Coronary artery (tissue), 2 donors: ENCODE data around the gene E2F4.

Experiments
- DNase-seq: peaks from one replicate; pipeline ENCODE4 v3.0.0-alpha.2; 2017; ENCODE audit warnings: low spot score
- H3K27ac ChIP-seq, 2 donors: fragments of 200-600 bp; sonication (generic); one replicate each; pipeline ENCODE4 v1.5.1; 2016 to 2019
- H3K4me3 ChIP-seq: fragments of 200-600 bp; sonication (generic); 2 replicates; pipeline ENCODE4 v1.5.1; 2016; ENCODE audit warnings: mild to moderate bottlenecking, moderate library complexity
- TF ChIP-seq, protein P1 (sequence below): fragments of 200-600 bp; sonication (generic); IDR thresholded peaks from one replicate; pipeline ENCODE4 v1.5.1; 2019; ENCODE audit warnings: antibody characterized with exemption

Gene E2F4

DNA sequence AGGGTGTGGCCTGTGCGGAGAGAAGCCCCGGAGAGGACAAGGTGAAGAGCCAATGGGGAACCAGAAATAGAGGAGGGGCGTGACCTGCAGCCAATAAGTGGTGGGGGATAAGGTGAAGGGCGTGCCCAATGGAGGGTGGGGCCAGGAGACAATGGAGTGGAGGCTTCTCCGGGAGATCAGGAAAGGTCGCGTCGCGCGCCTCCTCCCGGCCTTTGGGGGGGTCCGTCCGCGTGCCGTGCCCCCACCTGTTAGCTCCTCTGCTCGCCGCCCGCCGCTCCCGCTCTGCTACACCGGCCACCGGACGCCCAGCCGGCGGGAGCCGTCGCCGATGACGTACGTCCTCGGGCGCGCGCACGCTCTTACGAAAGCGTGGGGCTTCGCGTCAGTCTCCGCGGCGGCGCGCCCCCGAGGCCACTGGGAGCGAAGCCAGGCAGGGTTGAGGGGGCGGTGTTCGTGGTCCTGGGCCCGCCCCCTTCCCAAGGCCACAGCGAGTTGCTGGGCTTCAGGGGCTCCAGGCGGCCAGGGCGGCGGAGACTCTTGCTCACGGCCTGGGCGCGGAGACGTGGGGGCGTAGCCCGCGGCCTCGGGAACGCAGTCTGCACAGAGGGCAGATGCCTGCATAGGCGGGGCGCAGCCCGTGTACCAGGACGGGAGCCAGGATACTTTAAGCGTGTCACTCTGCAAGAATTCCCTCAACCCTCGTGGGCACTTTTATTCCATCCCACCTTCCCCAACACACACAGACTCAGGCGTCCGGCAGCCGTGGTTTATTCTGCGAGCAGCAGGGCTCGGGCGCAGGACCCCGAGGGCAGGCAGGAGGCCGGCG lies 8.1 kb upstream of the E2F4 start, which contains the start of gene MATCAP1:
MATCAP1 (minus strand) TSS at position 337 of the 826 bp plus-strand sequence. CDS start 3,353 bp downstream, outside the sequence.
- TF ChIP-seq, protein P1, sequence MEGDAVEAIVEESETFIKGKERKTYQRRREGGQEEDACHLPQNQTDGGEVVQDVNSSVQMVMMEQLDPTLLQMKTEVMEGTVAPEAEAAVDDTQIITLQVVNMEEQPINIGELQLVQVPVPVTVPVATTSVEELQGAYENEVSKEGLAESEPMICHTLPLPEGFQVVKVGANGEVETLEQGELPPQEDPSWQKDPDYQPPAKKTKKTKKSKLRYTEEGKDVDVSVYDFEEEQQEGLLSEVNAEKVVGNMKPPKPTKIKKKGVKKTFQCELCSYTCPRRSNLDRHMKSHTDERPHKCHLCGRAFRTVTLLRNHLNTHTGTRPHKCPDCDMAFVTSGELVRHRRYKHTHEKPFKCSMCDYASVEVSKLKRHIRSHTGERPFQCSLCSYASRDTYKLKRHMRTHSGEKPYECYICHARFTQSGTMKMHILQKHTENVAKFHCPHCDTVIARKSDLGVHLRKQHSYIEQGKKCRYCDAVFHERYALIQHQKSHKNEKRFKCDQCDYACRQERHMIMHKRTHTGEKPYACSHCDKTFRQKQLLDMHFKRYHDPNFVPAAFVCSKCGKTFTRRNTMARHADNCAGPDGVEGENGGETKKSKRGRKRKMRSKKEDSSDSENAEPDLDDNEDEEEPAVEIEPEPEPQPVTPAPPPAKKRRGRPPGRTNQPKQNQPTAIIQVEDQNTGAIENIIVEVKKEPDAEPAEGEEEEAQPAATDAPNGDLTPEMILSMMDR, result no peak
- peak within 1 kb of the TSS; percentile 97 for H3K4me3 ChIP-seq
- DNase-seq, result peak; percentile 97
- peak within 1 kb of the TSS; percentile 94 to 99 for H3K27ac ChIP-seq

DNA sequence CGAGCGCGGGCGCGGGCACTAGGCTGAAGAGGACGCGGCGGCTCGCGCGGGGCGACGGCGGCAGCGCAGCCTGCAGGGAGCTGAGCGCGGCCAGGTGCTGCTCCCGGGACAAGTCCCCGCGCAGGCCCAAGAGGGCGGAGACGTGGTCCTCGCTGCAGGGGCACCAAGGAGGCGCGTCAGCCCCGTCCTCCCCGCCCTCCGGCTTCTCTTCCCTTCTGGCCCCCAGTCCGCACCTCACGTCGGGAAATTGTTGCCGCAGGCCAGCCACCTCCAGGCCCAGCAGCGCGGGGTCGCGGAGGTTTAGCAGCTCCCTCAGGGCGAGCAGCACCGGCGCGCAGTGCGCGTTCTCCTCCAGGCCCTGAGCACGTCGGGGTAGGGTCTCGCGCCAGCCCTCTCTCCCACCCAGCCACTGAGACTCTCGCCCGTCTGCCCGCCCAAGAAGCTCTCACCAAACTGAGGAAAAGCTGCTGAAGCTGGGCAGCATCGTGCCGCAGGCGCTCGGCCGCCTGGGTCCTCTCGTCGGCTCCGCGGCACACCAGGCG lies 7.4 kb upstream of the E2F4 start:
- Histone ChIP-seq H3K27ac (peak overlapping the region; percentile 94 to 99), H3K4me3 (peak overlapping the region; percentile 97)
- DNase-seq, result no peak
- TF ChIP-seq, protein P1, result no peak

DNA sequence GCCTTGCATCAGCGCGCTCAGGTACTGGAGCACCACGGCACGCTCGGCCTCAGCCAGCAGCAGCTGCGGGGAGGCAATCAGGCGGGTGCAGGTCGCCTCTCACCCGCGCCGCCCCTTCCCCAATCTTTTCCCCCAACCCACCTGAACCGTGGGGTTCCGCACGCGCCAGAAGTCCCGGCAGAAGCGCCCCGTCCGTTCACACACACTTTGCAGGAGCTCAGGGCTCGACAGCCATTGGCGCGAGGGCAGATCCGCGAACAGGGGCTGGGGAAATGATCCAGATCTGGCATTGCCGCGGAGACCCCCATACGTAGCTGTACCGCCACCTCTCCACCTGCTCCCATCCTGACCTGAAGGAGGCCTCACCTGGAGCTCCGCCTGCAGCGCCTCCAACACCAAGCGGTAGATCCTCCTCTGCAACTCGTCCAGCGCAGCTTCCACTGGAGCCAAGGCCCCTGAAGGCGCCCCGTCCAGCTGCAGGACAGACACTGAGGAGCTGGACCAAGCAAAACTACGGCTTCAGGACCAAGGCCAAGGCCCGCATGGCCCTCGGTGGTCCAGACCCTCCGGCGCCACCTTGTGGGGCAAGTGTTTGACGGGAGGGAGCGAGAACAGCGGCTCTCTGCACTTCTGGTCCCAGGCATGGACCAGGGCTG lies 6.8 kb upstream of the E2F4 start:
- H3K4me3 ChIP-seq, result peak overlapping the region; percentile 97
- DNase-seq, result peak; percentile 93
- TF ChIP-seq, protein P1, result peak; percentile 71
- H3K27ac ChIP-seq, result peak overlapping the region in 1 of 2 donors; percentile 99

DNA sequence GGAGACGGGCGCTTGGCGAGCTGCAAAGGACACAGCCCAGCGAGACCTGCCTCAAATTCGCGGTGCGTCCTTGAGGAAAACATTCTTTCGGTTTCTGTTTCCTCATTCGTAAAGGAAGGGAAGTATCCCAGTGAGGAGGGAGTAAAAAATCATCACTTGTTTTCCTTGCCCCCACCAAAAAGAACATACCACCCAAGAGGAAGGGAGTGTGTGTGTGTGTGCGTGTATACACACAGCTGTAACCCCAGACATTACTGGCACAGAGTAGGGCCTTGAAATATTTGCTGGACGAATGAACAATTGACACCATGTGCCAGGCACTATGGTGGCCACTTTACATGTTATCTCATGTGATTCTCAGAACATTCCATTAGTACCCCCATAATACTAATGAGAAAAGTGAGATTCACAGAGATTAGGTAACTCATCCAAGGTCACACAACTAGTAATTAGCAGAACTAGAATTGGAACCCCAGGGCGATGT lies 6.3 kb upstream of the E2F4 start:
- TF ChIP-seq, protein P1, result peak; percentile 11
- H3K27ac ChIP-seq, result peak overlapping the region in 1 of 2 donors; percentile 28
- peak overlapping the region; percentile 97 for H3K4me3 ChIP-seq
- DNase-seq, result no peak

DNA sequence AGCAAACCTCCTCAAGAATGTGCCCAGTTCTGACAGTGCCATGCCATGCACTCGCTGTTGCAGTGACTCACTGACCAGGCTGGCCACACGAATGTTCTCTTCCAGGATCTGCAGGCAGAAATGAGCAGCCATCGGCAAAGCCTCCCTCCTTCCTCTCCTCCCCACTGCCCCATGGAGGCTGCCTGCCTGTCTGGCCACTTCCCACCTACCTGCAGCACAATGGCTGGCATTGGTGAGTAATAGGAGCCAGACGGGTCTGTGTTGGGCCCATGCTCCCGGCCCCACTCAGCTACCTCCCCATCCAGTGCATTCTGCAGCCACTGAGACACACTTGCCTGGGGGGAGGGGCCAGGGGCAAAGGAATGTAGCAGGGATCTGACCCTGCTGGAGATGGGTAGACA lies 5.4 kb upstream of the E2F4 start:
- no peak for DNase-seq
- Histone ChIP-seq H3K4me3 (no peak overlapping the region), H3K27ac (no peak overlapping the region)
- TF ChIP-seq, protein P1, result no peak

DNA sequence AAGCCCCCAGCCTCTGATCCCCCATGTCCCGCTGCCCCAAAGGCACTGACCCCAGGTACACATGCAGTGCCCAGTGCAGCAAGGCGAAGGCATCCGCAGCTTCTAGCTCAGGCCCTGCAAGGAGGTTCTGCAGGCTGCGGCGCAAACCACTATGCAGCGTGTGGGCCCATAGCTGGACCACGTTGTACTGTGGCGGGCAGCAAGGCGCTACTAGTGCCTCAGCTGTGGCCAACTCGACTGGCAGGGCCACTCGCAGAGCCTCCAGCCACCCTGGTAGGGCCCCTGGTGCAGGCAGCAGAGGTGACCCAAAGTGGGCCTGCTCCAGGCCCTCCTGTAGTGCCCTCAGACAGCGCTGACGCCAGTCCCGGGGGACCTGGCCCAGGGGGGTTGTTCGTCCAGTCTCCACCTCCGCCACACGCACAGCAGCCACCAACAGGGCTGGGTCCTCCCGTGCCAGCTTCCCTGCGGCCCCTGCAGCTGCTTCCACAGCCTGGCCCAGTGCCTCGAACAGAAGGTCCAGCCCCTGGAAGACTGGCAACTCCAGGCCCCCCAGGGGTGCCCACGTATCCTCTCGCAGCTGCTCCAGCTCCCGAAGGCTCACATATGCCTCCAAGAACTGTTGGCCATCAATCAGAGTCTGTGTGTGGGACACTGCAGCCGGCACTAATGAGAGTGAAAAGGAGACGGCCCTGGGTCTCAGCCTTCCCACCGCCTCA lies 4.6 kb upstream of the E2F4 start:
- no peak for DNase-seq
- TF ChIP-seq, protein P1, result no peak
- H3K4me3 ChIP-seq, result no peak overlapping the region
- no peak overlapping the region for H3K27ac ChIP-seq
